HepG2 (cell line): Measurements from ENCODE around the gene CD83. TPM values are rescaled to one million over a fixed set of nuclear protein-coding genes. Genes with fewer than 3 reads are reported as not detected.
A peak's percentile ranks its signal among the peaks of the same experiment; 100 is the strongest.

Experiments
- ATAC-seq: fragments of 200-7000 bp; cut with Tn5 transposase; 3 replicates; pipeline ENCODE4 v1.9.1; 2020; ENCODE audit warnings: mild to moderate bottlenecking, moderate library complexity
- BruUV-seq: library from RNA; stranded (reverse); fragments of 400-500 nt; replicated peaks from 2 replicates; lab custom pipeline; 2021; lab: Mats Ljungman, UMichigan
- CTCF ChIA-PET: fragments of 300-600 bp; formaldehyde crosslinking; extraction: SDS; loops from one replicate; lab custom pipeline; 2021; ENCODE audit warnings: low total read pairs, inconsistent platforms, low intra/inter-chr PET ratio; lab: Yijun Ruan, JAX
- POLR2A ChIA-PET: fragments of 350-600 bp; sonication (Branson Sonifier 250); formaldehyde crosslinking; loops from one replicate; lab custom pipeline; 2020; ENCODE audit warnings: antibody characterized with exemption, inconsistent platforms; lab: Yijun Ruan, JAX
- DNase-seq: peaks from one replicate; pipeline ENCODE4 v3.0.0-alpha.2; 2015; ENCODE audit warnings: low spot score
- FAIRE-seq: peaks from 3 replicates; lab custom pipeline; 2011; peaks lifted over from hg19 to GRCh38; lab: Jason Lieb, UNC
- H2AFZ ChIP-seq: one replicate; pipeline ENCODE4 v1.6.1; 2011; ENCODE audit warnings: low read length, inconsistent platforms
- H3K27ac ChIP-seq: fragments of 300-600 bp; 3 replicates; pipeline ENCODE4 v1.8.0; 2011; ENCODE audit warnings: mixed run types, mild to moderate bottlenecking, mixed read lengths, low read length, inconsistent platforms; ENCODE audit not compliant: insufficient read depth; ENCODE audit errors: extremely low read length
- H3K27me3 ChIP-seq, 2 experiments: fragments of 200-600 bp in 1 of 2; 2 replicates in 1 of 2; 3 replicates in 1 of 2; pipeline versions ENCODE4 v1.6.0 to v1.8.0; 2011; ENCODE audit warnings: low read length in 2 of 2, mild to moderate bottlenecking in 2 of 2, moderate library complexity in 2 of 2, inconsistent platforms in 1 of 2; ENCODE audit not compliant: insufficient read depth in 2 of 2, control insufficient read depth in 1 of 2
- H3K36me3 ChIP-seq, 2 experiments: fragments of 200-600 bp in 1 of 2; replicated peaks in 1 of 2; 2 replicates in 1 of 2; 3 replicates in 1 of 2; pipeline versions ENCODE4 v1.5.1 to v1.8.0; 2011; ENCODE audit warnings: low read length in 2 of 2, inconsistent platforms in 1 of 2; ENCODE audit not compliant: insufficient read depth in 2 of 2, control insufficient read depth in 1 of 2
- H3K4me1 ChIP-seq: 2 replicates; pipeline ENCODE4 v1.5.1; 2012; ENCODE audit warnings: low read length, inconsistent platforms; ENCODE audit not compliant: insufficient read depth
- H3K4me2 ChIP-seq: 2 replicates; pipeline ENCODE4 v1.6.0; 2011; ENCODE audit warnings: low read depth, low read length, inconsistent platforms
- H3K4me3 ChIP-seq, 3 experiments: fragments of 200-600 bp in 1 of 3; sonication (generic), shearing (Covaris generic) in 1 of 3; replicated peaks in 1 of 3; 2 replicates each; pipeline ENCODE4 v1.5.1; 2011 to 2016; ENCODE audit warnings: low read length in 3 of 3, inconsistent platforms in 2 of 3, low read depth in 2 of 3, mild to moderate bottlenecking in 2 of 3, control low read depth in 1 of 3, mixed read lengths in 1 of 3; ENCODE audit not compliant: insufficient read depth in 1 of 3
- H3K79me2 ChIP-seq: one replicate; pipeline ENCODE4 v1.6.1; 2011; ENCODE audit warnings: low read length, inconsistent platforms; ENCODE audit not compliant: insufficient read depth
- H3K9ac ChIP-seq: 2 replicates; pipeline ENCODE4 v1.6.0; 2011; ENCODE audit warnings: mild to moderate bottlenecking, low read depth, low read length, inconsistent platforms; ENCODE audit not compliant: insufficient read depth
- H3K9me3 ChIP-seq: 2 replicates; pipeline ENCODE4 v1.5.1; 2012; ENCODE audit warnings: mild to moderate bottlenecking, low read length
- H4K20me1 ChIP-seq: 2 replicates; pipeline ENCODE4 v1.6.0; 2011; ENCODE audit warnings: inconsistent platforms, mild to moderate bottlenecking, low read length, moderate library complexity; ENCODE audit not compliant: insufficient read depth
- CBX1 ChIP-seq: IDR thresholded peaks from one replicate; pipeline ENCODE4 v1.6.1; 2016; ENCODE audit warnings: antibody characterized with exemption, low read depth
- CREB1 ChIP-seq, 2 experiments: fragments of 450-650 bp in 1 of 2; IDR thresholded peaks; 2 replicates each; pipeline ENCODE4 v1.6.1; 2016 to 2017; ENCODE audit warnings: control low read depth in 1 of 2, mild to moderate bottlenecking in 1 of 2, missing compliant biosample characterization in 1 of 2, missing genetic modification characterization in 1 of 2
- KAT2B ChIP-seq: fragments of 150-350 bp; IDR thresholded peaks from 2 replicates; pipeline ENCODE4 v1.6.1; 2014; ENCODE audit warnings: low read depth, low read length, borderline replicate concordance
- KDM2A ChIP-seq: sonication (generic); formaldehyde crosslinking; IDR thresholded peaks from 2 replicates; pipeline ENCODE4 v1.4.0; 2020; ENCODE audit warnings: low read depth, missing genetic modification reagents, borderline replicate concordance
- NFYC ChIP-seq: IDR thresholded peaks from 2 replicates; pipeline ENCODE4 v1.6.1; 2016; ENCODE audit warnings: missing genetic modification reagents, missing compliant biosample characterization
- REPIN1 ChIP-seq: sonication (generic); formaldehyde crosslinking; IDR thresholded peaks from 2 replicates; pipeline ENCODE4 v1.8.0; 2022; ENCODE audit warnings: missing genetic modification reagents, low read depth, mild to moderate bottlenecking, borderline replicate concordance
- ZNF235 ChIP-seq: sonication (generic); formaldehyde crosslinking; IDR thresholded peaks from 2 replicates; pipeline ENCODE4 v1.8.1; 2023; ENCODE audit warnings: mild to moderate bottlenecking, missing genetic modification reagents, borderline replicate concordance
- ZNF30 ChIP-seq: sonication (generic); formaldehyde crosslinking; IDR thresholded peaks from 2 replicates; pipeline ENCODE4 v1.5.0; 2020; ENCODE audit warnings: mild to moderate bottlenecking, missing genetic modification reagents
- ZNF430 ChIP-seq: sonication (generic); formaldehyde crosslinking; IDR thresholded peaks from 2 replicates; pipeline ENCODE4 v1.9.0; 2021; ENCODE audit warnings: mild to moderate bottlenecking, missing genetic modification reagents
- ZNF672 ChIP-seq: sonication (generic); formaldehyde crosslinking; IDR thresholded peaks from 2 replicates; pipeline ENCODE4 v1.8.1; 2022; ENCODE audit warnings: missing genetic modification reagents
- WGBS: methylation state at CpG from one replicate; pipeline ENCODE4 v1.1.6; 2017; ENCODE audit warnings: low lambda C conversion rate; 5-methylcytosine and 5-hydroxymethylcytosine counted together
- in situ Hi-C: cut with HindIII; loops from 2 replicates; pipeline ENCODE4 v1.10.0; 2017; ENCODE audit warnings: low pct_unique_long_range_greater_than_20kb; ENCODE audit not compliant: extremely low pct_ligation_motif_present
- intact Hi-C: fragments of 100-400 bp; cut with micrococcal nuclease; formaldehyde crosslinking; loops from one replicate; pipeline ENCODE4 v1.10.0; 2022; ENCODE audit not compliant: unreplicated experiment
- polyA plus RNA-seq, 8 experiments: library from polyadenylated mRNA; depleted of rRNA in 3 of 8; stranded (reverse) in 7 of 8; unstranded in 1 of 8; fragments of >200 nt; fragmentation: Illumina TruSeq in 4 of 8; extraction: Trizol in 4 of 8; gene quantifications; 2 replicates each; pipeline versions ENCODE4 v1.2.1 to v1.2.3, GENCODE V29; 2011 to 2016; ENCODE audit warnings: low read depth in 4 of 8, missing spikeins in 1 of 8, mixed read lengths in 1 of 8; ENCODE audit not compliant: insufficient read depth in 1 of 8
- total RNA-seq, 5 experiments: library from RNA; depleted of rRNA; stranded (reverse); fragments of >200 nt; fragmentation: Illumina TruSeq; extraction: Trizol; gene quantifications; 2 replicates each; pipeline ENCODE4 v1.2.3, GENCODE V29; 2016; ENCODE audit warnings: low read depth in 1 of 5
- TF ChIP-seq, protein P1 (sequence below): sonication (generic); formaldehyde crosslinking; IDR thresholded peaks from 2 replicates; pipeline ENCODE4 v1.4.0; 2020; ENCODE audit warnings: missing genetic modification reagents
- TF ChIP-seq, protein P2 (sequence below): sonication (generic); formaldehyde crosslinking; conservative IDR thresholded peaks from 2 replicates; pipeline ENCODE4 v1.4.0; 2020; ENCODE audit warnings: missing genetic modification reagents
- TF ChIP-seq, protein P3 (sequence below): sonication (generic); formaldehyde crosslinking; IDR thresholded peaks from 2 replicates; pipeline ENCODE4 v1.8.0; 2022; ENCODE audit warnings: mild to moderate bottlenecking, missing genetic modification reagents; ENCODE audit not compliant: insufficient replicate concordance

The CD83 gene
- total and polyA plus RNA-seq, 2 of the 13 experiments (the other 11 are each of a cell fraction or from before 2014, with no cell fraction given): 0.46 to 2.3 TPM

DNA sequence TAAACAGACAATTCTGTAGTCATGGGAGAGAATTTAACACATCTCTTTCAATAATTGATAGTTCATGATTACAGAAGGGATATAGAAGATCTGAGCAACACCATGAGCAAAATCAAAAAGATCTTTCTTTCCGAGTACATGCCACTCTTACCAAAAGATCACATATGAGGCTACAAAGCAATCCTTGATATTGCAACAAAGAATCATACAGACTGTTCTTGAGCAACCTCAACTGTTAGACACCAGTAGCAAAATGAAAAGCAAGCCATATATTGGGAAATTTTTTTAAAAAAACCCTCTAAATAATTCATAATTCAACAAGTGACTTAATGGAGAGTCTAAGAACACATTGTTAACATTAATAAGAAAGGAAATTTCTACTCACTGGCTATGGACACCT, 3.6 kb upstream of the CD83 start (continued):
- TF ChIP-seq, protein P1, sequence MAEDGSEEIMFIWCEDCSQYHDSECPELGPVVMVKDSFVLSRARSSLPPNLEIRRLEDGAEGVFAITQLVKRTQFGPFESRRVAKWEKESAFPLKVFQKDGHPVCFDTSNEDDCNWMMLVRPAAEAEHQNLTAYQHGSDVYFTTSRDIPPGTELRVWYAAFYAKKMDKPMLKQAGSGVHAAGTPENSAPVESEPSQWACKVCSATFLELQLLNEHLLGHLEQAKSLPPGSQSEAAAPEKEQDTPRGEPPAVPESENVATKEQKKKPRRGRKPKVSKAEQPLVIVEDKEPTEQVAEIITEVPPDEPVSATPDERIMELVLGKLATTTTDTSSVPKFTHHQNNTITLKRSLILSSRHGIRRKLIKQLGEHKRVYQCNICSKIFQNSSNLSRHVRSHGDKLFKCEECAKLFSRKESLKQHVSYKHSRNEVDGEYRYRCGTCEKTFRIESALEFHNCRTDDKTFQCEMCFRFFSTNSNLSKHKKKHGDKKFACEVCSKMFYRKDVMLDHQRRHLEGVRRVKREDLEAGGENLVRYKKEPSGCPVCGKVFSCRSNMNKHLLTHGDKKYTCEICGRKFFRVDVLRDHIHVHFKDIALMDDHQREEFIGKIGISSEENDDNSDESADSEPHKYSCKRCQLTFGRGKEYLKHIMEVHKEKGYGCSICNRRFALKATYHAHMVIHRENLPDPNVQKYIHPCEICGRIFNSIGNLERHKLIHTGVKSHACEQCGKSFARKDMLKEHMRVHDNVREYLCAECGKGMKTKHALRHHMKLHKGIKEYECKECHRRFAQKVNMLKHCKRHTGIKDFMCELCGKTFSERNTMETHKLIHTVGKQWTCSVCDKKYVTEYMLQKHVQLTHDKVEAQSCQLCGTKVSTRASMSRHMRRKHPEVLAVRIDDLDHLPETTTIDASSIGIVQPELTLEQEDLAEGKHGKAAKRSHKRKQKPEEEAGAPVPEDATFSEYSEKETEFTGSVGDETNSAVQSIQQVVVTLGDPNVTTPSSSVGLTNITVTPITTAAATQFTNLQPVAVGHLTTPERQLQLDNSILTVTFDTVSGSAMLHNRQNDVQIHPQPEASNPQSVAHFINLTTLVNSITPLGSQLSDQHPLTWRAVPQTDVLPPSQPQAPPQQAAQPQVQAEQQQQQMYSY (CRISPR knock-in tag): no peak
- TF ChIP-seq, protein P2, sequence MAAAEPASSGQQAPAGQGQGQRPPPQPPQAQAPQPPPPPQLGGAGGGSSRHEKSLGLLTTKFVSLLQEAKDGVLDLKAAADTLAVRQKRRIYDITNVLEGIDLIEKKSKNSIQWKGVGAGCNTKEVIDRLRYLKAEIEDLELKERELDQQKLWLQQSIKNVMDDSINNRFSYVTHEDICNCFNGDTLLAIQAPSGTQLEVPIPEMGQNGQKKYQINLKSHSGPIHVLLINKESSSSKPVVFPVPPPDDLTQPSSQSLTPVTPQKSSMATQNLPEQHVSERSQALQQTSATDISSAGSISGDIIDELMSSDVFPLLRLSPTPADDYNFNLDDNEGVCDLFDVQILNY (CRISPR knock-in tag): no peak
- no peak for TF ChIP-seq KDM2A (CRISPR knock-in tag)
- no peak for TF ChIP-seq KAT2B

DNA sequence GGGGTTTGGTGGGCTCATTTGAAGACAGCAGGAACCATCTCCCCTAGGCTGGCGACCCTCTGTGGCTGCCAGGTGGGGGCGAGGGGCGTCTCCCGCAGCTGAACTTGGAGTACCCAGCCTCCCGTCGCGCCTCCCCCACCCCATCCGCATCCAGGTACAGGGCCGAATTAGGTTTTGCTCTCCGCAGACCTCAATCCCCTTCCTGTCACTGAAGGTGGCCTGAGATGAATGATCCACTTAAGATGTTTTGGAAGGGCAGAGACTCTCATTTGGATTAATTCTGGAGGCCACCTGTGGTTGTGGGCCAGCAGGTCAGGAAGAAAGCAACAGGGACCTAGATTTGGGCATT, 493 bp downstream of the CD83 start:
- H3K4me2 ChIP-seq: peak overlapping the region; percentile 98
- H4K20me1 ChIP-seq: no peaks in the 10 kb centered on the region
- in situ Hi-C loops: no loop called here
- intact Hi-C loops: no loop called here
- WGBS: 52% methylated on average over 10 of the region's 10 CpGs
- ChIA-PET POLR2A (no interaction called here), CTCF (no interaction called here)
- H3K9me3 ChIP-seq: no peaks in the 10 kb centered on the region
- BruUV-seq: no TSS peak
- FAIRE-seq (no peak), ATAC-seq (no peak; the same call in 2 of the 3 replicates), DNase-seq (no peak)
- H3K4me1 ChIP-seq: peaks cover 4% of the 10 kb centered on the region; the same call in 1 of the 2 replicates
- H3K4me3 ChIP-seq: peak overlapping the region; percentile 54 to 81 (median 63); a peak in 5 of 6 replicates
- H3K79me2 ChIP-seq: no peaks in the 10 kb centered on the region
- peaks cover 0 to 4% of the 10 kb centered on the region in 2 experiments; a peak in 3 of 5 replicates for H3K27me3 ChIP-seq
- no peaks in the 10 kb centered on the region for H3K36me3 ChIP-seq
- H3K9ac ChIP-seq: no peak overlapping the region
- H2AFZ ChIP-seq: no peak overlapping the region
- no peak overlapping the region for H3K27ac ChIP-seq
- TF ChIP-seq ZNF30 (CRISPR knock-in tag) (no peak), CBX1 (no peak), REPIN1 (CRISPR knock-in tag) (0 out of 2 replicates have a peak, but pooled peaks have one; percentile 10), ZNF235 (CRISPR knock-in tag) (0 out of 2 replicates have a peak, but pooled peaks have one; percentile 52), NFYC (no peak), ZNF430 (CRISPR knock-in tag) (no peak), CREB1 (IDR thresholded peaks at IDR 0.05) (no peak), CREB1 (CRISPR knock-in tag; IDR thresholded peaks at IDR 0.05) (no peak), ZNF672 (CRISPR knock-in tag) (no peak)
- TF ChIP-seq, protein P1 (CRISPR knock-in tag): no peak
- TF ChIP-seq, protein P3, sequence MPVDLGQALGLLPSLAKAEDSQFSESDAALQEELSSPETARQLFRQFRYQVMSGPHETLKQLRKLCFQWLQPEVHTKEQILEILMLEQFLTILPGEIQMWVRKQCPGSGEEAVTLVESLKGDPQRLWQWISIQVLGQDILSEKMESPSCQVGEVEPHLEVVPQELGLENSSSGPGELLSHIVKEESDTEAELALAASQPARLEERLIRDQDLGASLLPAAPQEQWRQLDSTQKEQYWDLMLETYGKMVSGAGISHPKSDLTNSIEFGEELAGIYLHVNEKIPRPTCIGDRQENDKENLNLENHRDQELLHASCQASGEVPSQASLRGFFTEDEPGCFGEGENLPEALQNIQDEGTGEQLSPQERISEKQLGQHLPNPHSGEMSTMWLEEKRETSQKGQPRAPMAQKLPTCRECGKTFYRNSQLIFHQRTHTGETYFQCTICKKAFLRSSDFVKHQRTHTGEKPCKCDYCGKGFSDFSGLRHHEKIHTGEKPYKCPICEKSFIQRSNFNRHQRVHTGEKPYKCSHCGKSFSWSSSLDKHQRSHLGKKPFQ: peak; percentile 8
